D721Med (cell line): Measurements from ENCODE around the gene SAMD9L.

Source experiments
- DNase-seq: peaks from one replicate; pipeline ENCODE4 v3.0.0; 2011; ENCODE audit warnings: low spot score; ENCODE audit not compliant: insufficient read length
- FAIRE-seq: peaks from 2 replicates; lab custom pipeline; 2011; peaks lifted over from hg19 to GRCh38; lab: Jason Lieb, UNC
- TF ChIP-seq, protein P1 (sequence below): IDR thresholded peaks from 2 replicates; pipeline ENCODE4 v1.5.1; 2012; ENCODE audit warnings: mild to moderate bottlenecking, control low read depth; ENCODE audit not compliant: insufficient read depth; ENCODE audit errors: missing control alignments

The SAMD9L gene

DNA sequence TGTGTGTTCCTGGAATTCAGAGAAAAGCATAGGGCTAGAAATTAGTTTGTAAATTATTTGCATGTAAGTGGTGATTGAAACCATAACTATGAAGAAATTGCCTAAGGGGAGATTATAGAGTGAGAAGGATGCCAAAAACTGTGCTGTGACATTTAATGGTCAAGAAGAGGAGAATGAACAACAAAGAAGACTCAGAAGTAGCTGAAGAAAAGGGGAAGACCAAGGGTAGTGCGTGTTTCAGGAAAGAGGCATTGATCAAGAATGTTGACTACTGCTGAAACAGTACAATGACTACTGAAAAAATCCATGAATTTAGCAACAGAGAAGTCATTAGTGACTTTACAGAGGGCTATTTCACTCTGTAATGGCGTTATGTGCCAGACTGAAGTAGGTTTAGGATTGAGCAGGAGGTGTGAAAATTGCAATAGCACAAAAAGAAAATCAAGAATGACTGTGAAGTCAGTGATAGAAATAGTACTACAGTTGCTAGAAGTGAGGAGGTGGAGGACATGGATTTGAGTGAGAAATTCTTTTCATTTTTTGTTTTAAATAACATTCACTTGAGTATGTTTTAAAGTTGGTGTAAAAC is 28.9 kb upstream of the SAMD9L start:
- DNase-seq, result no peak
- FAIRE-seq, result no peak
- TF ChIP-seq, protein P1, sequence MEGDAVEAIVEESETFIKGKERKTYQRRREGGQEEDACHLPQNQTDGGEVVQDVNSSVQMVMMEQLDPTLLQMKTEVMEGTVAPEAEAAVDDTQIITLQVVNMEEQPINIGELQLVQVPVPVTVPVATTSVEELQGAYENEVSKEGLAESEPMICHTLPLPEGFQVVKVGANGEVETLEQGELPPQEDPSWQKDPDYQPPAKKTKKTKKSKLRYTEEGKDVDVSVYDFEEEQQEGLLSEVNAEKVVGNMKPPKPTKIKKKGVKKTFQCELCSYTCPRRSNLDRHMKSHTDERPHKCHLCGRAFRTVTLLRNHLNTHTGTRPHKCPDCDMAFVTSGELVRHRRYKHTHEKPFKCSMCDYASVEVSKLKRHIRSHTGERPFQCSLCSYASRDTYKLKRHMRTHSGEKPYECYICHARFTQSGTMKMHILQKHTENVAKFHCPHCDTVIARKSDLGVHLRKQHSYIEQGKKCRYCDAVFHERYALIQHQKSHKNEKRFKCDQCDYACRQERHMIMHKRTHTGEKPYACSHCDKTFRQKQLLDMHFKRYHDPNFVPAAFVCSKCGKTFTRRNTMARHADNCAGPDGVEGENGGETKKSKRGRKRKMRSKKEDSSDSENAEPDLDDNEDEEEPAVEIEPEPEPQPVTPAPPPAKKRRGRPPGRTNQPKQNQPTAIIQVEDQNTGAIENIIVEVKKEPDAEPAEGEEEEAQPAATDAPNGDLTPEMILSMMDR, result no peak

DNA sequence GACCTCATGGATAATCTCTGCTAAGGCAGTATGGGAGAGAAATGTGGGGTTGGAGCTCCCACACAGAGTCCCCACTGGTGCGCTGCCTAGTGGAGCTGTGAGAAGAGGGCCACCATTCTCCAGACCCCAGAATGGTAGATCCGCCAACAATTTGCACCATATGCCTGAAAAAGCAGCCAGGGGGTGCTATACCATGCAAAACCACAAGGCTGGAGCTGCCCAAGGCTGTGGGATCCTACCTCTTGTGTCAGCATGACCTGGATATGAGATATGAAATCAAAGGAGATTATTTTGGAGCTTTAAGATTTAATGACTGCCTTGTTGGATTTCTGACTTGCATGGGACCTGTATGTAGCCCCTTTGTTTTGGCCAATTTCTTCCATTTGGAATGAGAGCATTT is 27.0 kb upstream of the SAMD9L start:
- TF ChIP-seq, protein P1, result no peak
- DNase-seq (no peak), FAIRE-seq (no peak)

DNA sequence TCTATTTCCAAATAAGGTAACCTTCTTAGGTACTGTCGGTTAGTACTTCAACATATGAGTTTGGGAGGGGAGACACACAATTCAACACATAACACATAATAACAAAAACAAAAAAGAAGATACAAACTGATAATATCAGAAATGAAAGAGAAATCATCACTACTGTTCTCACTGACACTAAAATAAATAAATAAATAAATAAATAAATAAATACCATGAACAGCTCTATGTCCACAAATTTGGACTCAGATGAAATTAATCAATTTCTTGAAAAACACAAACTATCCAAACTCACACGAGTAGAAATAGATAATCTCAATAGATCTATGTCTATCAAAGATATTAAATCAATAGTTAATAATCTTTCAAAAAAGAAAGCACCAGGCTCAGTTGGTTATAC is 24.5 kb upstream of the SAMD9L start:
- DNase-seq (no peak), FAIRE-seq (no peak)
- TF ChIP-seq, protein P1, result no peak

DNA sequence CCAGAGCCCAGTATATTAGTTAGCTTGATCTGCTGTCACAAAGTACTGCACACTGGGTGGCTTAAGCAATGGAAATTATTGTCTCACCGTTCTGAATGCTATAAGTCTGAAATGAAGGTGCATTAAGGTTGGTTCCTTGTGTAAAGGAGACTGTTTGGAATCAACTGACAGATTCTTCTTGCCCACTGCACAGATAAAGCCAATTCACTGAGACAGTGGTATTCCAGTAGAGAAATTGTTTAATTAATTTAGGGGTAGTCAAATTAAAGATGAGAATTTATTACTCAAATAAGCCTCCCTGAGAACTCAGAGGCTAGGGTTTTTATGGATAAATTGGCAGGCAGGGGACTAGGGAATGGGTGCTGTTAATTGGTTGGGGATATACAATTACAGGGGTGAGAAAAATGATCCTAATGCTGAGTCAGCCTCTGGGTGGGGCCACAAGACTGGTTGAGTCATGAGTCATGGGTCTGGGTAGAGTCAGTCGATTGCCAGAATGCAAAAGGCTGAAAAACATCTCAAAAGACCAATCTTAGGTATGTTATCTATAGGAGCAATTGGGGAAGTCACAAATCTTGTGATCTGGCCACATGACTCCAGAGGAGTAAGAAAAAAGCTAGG is 23.5 kb upstream of the SAMD9L start:
- TF ChIP-seq, protein P1, result no peak
- no peak for DNase-seq
- FAIRE-seq, result no peak

DNA sequence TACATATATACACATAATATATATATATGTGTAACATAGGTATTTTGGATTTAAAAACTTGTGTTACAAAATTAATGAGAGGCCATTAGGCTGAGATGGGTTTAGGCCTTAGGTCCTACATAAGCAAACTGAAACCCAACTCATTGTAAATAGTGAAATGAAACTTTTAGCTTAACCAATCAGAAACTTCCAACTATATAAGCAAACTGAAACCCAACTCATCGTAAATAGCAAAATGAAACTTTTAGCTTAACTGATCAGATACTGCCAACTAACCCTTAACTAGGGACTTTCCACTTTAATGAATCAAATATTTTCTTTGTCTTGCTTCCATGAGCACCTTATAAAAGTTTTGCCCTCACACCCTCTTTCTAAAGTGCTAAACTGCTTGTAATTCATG is 17.3 kb upstream of the SAMD9L start:
- TF ChIP-seq, protein P1, result no peak
- DNase-seq, result no peak
- no peak for FAIRE-seq

DNA sequence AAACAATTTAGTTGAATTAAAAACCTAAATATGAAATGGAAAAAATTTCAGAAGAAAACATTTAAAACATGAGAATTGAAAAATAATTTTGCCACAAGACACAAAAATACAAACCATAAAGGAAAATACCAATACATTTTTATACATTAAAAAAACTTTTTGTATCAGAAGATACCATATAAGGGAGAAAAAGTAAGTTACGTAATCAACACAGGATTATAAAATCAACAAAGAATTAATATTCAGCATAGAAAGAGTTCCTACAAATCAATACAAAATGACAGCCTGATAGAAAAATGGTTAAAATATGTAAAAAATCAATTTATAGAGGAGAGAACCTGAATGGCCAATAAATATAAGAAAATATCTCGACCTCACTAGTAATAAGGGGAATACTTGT is 16.6 kb upstream of the SAMD9L start:
- DNase-seq (no peak), FAIRE-seq (no peak)
- TF ChIP-seq, protein P1, result no peak

DNA sequence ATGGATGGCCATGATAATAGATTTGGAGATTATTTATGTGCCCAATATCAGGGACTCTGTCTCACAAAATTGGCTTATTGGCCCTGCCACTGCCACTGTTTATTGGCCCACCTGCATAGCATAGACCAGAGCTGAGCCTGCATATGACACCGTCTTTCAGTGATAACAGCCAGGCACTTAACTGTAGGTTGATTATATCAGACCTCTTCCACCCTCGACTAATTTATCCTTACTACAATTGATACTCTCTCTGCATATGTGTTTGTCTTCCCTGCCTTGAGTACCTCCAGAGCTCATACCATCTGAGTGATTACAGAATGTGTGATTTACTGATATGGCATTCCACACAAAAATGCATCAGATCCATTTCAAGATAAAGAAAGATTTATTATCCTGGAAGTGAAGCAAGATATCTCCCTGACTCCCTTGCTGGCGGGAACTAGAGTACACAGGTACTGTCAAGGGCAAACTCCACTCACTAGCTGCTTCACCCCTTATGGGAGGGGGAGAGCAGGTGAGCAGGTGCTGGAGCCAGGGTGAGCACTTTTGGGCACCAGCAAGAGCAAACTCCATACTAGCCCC is 13.1 kb upstream of the SAMD9L start:
- FAIRE-seq, result no peak

More for the DNA sequence above, 13.1 kb upstream of the SAMD9L start:
- DNase-seq, result no peak
- TF ChIP-seq, protein P1, result no peak
